GM18873 (cell line): Measurements from ENCODE around the gene HDGF.
A peak's percentile ranks its signal among the peaks of the same experiment; 100 is the strongest.
"Not testable (repeated sequence)": the region's sequence is repeated elsewhere in the genome, so short reads cannot be mapped to it uniquely, and the experiment has no call there.

Experiments
- ATAC-seq: cut with Tn5 transposase; IDR thresholded peaks from one replicate; pipeline ENCODE4 v1.9.1; 2021; ENCODE audit warnings: mild to moderate bottlenecking, moderate library complexity, moderate number of reproducible peaks; ENCODE audit not compliant: unreplicated experiment, low FRiP score

Gene HDGF

DNA sequence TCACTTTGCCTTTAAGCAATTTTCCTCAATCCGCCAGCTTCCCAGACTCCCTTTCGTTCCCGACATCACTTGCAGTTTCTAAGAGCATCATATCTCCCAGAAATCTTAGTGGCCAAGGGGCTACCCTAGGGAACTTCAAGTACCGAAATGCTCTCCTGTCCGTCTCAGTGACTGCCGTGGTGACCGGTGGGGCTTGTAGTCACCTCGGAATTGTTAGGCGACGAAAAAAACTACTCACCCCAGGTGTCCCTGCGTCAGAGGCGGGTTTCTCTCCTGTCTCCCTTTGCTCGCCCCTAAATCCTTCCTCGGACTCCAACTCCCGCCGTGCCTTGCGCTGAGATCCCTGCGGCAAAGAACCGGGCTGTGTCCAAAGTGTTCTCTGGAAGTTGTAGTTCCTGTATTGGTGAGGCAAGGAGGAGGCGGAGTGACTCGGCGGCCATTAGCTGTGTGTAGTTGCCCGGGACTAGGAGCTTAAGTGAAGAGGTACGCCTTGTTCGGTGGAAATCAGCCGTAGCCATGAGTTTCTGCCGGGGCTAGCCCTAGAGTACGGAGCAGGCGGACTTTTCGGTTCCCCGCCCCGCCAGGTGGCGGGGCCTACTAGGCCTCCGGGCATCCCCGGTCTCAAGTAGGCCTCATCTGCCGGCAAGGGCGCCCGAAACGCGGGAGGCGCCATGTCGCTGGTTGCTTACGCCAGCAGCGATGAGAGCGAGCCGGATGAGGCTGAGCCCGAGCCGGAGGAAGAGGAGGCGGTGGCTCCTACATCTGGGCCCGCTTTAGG lies 15.8 kb upstream of the HDGF start, which contains the start of gene PRCC:
TSS of gene PRCC (plus strand) at position 435 of the 778 bp plus-strand sequence. CDS start at position 672, 237 bp downstream.
- peak; percentile 85 for ATAC-seq

DNA sequence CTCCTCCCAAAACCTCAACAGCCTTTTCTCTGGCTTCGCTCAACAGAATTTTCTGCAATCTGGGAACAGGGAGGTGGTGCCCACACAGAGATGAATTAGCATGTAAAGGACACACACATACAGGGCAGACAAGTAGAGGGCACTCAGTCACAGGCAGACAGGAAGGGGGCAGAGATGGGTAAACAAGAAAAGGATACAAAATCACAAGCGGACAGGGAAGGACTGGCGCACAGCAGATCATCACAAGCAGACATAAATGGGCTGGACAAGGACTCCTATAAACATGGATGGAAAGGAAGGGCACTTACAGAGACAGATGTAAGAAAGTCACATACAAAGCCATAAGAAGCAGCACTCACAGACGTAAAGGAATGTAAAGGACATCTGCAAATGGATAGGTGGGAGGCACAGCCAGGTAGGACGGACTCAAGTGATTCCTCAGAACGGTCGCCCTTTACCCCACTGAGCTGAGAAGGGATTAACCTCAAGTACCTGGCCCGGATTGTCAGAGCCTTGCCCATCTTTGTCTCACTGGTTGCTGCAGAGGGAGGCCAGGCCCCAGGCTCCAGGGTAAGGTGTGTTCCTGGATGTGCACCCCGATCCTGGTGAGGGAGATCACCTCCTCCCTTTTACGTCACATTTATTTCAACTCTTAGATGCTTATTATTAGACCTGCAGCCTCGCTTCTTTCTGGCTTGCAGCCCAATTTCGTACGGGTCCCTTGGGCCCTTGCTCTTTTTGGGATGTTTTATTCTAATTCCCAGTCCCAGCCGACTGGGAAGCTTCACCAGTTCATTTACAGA lies 15.0 kb upstream of the HDGF start:
- ATAC-seq, result peak; percentile 2

DNA sequence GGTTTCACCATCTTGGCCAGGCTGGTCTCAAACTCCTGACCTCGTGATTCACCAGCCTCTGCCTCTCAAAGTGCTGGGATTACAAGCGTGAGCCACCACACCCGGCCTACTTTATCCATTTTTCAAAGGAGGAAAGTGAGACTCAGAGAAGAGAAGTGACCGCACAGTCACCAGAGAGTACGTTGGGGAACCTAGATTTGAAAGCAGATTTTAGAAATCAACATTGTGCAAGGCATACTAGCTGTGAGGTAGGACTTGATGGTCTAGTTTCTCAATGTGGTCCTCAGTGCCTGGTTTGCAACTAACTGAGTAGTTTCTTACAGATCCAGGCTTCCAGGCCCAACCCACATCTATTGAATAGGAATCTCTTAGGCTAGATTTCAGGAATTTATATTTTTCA lies 14.2 kb upstream of the HDGF start:
- no peak for ATAC-seq

DNA sequence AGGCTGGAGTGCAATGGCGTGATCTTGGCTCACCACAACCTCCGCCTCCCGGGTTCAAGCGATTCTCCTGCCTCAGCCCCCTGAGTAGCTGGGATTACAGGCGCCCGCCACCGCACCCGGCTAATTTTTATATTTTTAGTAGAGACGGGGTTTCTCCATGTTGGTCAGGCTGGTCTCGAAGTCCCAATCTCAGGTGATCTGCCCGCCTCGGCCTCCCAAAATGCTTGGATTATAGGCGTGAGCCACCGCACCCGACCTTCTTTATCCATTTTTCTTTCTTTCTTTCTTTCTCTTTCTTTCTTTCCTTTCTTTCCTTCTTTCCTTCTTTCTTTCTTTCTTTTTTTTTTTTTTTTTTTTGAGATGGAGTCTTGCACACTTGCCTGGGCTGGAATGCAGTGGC lies 13.7 kb upstream of the HDGF start:
- not testable (repeated sequence) for ATAC-seq

DNA sequence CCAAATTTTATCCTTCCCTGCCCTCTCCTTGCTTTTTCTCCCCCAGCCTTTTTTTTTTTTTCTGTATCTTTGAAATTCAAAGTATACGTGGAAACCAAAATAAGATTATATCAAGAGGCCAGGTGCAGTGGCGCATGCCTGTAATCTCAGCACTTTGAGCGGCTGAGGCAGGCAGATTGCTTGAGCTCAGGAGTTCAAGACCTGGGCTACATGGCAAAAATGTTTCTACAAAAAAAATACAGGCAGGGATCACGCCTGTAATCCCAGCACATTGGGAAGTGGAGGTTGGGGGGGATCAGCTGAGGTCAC lies 9.3 kb upstream of the HDGF start:
- no peak for ATAC-seq

DNA sequence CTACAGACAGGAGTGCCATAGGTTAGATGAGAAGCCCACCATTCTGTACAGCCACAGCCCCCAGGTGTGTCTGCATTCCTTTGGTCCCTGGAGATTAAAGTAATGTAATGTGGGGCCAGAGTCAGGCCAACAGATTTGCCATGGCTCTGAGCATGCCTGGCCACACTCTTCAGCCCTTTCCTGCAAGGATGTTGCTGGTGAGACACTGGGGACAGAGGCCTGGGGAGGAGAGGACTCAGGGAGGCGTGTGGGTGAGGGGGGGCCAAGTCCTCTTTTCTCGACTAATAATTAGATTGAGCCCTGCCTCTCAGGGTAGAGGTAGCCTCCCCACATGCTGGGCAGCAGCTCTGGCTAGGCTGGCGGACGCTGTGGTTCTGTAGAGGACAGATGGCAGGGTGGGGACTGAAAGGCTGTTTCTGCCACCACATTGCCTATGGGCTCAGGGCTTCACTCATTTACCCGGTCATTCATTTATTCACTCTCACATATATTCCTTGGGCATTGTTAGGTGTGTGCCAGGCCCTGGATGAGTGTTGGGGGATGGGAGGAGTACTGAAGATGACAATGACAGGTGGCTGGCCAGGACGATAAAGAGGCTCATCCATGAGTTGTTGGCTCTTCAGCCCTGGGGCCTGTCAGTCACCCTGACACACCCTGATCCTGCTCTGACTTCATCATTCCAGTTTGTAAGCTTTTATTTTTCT lies 8.8 kb upstream of the HDGF start:
- no peak for ATAC-seq

DNA sequence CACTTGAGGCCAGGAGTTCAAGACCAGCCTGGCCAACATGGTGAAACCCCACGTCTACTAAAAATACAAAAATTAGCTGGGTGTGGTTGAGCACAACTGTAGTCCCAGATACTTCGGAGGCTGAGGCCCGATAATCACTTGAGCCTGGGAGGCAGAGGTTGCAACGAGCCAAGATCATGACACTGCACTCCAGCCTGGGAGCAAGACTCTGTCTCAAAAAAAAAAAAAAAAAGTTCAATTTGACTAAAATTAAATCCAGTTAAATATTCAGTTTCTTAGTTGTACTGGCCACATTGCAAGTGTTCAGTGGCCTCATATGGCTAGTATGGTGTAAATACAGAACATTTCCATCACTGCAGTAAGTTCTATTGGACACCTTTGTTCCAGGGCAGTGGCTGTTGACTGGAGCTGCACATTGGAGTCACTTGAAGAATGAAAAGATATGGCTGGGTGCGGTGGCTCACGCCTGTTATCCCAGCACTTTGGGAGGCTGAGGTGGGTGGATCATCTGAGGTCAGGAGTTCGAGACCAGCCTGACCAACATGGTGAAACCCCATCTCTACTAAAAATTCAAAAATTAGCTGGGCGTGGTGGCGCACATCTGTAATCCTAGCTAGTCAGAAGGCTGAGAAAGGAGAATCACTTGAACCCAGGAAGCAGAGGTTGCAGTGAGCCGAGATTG lies 6.2 kb upstream of the HDGF start:
- ATAC-seq, result not testable (repeated sequence)

DNA sequence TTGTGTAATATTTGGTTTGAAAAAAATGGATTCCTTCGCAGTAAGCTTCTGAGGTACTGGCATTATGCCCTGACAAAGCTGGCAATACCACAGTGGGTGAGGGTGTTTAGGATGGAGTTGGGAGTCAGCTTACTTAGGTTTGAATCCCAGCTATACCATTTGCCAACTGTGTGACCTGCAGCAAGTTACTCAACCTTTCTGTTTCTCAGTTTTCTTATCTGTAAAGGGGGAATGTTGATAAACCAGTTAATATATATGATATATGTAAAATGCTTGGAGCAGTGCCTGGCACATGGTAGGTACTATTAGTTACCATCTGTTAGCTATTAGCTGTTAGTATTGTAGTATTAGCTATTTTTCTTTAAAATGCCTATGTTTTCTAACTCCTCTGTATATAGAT lies 4.9 kb upstream of the HDGF start:
- no peak for ATAC-seq

DNA sequence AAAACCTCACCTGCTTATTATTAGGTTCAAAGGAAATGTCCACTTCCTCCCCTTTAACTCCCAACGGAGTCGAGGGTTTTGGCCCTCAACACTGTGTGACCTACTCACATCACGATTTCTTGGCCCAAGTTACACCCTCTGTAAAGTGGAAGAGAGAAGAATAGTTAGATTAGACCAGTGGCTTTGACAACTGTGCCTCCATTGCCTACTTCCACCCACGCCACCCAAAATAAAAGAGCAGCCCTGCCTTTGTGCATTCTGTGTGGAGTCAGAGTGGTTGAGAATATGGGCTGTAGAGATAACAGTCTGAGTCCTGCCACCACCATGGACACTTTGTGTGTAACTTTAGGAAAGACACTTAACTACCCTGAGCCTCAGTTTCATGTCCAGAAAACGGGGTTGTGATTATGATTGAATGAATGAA lies 4.1 kb upstream of the HDGF start:
- no peak for ATAC-seq

DNA sequence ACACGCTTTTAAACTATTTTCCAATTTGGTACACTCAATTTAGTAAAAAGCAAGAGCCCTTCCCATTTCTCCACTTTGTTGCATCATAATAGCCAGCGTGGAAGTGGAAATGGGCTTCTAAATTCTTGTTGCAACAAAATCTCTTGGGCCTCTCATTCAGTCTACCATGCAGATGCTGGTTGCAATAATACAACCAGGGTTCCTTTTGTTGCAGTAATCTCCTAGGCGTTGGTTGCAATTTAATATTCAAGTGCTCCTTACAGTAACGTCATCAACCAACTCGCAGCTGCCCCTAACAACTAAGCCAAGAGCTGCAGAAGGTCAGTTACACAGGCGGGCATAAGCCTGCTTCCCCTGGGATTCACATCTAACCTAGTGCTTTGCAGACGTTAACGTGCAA lies 2.7 kb upstream of the HDGF start:
- ATAC-seq, result no peak

DNA sequence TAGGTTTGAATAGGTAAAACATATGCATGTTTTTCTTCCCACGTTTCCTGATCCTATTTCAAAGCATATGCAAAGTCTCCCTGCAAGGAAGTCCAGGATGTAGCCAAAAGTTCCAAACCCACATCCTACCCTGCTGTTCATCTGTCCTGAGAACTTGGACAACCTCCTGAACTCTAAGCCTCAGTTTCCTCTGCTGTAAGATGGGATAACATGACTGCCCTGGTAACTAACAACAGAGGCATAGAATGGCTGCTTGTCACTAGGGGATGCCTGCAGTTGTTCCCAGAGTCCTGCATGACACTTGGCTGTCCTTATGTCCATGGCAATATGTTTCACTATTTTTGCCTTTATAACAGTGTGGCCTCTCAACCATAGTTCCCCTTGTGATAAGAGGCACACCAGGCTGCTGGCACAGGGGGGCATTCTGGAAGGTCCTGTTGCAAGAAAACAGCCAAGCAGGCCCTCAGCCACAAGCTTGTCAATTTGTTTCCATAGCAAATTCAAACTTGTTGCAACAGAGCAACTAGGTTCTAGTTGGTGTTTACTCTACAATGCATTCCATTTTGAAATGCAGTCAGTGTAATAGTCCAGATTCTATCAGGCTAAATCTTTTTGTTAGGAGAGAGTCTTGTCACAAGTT lies 1.5 kb upstream of the HDGF start:
- no peak for ATAC-seq

DNA sequence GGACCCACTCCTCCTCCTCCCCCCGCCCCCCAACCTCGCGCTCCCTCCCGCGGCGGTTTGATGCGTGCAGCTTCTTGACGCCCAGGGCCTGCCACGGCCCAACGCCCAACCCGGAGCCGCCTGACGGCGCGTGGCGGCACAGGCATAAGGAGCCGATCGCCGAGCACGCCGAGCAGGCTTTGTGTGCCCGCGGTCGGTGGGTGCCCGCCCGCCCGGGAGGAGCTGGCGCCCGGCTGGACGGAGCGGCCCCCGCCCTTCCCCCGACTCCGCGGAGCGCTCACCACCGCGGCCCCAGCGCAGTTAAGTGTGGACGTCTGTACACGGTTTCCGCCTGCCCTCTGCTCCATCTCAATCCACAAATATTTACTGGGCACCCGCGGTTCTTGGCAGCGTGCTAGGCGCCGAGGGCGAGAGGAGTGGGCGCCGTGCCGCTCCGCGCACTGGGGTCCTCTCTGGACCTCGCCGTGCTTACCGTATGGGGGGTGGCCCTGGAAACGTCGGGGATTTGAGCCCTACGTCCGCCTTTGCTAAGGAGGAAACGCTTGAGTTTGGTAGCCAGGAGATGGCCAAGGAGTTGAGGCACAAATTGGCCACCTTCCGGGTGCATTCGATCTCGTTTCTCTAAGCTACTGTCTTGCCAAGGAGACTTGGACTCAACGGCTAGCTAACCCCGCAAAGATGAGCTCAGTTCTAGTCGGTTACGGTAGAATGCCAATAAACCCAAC lies 444 bp upstream of the HDGF start:
- ATAC-seq, result peak; percentile 41

DNA sequence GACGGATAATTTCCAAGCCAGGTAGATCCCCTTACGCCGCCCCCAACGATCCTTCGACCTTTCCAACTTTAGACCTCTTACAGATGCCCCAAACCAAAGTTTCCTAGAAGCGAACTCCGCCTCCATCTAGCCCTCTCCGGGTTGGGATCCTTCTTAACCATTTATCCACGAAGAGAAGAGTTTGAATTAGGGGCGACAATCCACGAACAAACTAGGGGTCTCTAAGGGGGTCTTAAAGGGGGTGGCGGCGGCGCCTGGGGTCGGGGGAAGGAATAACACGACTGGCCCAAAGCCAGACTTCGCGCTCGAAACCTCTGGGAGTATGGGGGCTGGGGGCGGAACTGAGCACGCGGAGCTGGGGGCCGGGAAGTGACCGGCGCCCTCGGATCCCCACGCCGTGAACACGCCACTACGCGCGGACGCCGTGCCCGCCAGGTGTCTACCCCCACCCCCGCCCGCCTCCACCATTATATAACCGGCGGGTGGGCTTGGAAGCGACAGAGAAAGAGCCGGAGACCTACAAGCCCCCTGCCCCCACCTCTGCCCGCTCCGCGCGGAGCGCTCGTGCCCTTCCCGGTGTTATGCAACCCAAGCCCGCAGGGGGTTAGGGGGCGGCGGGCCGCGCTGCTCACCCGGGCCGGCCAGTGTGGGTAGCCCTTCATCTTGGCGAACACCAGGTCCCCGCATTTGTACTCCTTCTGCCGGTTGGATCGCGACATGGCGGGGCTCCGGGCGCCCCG lies 594 bp downstream of the HDGF start:
- ATAC-seq, result peak; percentile 9

DNA sequence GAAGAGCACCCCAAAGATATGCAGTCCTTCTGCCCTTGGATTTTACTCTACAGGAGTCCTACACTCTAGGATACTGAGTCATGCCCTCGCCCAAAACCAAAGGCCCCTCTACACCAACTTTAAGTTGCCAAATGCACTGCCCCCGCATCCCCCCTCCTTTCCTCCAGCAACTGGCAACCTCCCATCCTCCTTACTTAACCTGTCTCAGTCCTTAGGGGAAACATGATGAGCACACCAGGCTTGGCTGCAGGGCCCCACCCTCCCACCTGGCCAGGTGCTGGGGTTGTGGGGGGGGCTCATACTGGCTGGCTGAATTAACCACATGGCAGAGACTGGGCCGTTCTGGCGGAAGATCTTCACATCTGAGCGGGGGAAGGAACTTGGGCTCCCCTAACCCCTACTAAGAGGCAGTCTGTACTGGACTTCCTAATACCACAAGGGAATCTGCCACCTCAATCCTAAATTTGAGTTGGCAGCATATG lies 1.2 kb downstream of the HDGF start:
- ATAC-seq, result no peak

DNA sequence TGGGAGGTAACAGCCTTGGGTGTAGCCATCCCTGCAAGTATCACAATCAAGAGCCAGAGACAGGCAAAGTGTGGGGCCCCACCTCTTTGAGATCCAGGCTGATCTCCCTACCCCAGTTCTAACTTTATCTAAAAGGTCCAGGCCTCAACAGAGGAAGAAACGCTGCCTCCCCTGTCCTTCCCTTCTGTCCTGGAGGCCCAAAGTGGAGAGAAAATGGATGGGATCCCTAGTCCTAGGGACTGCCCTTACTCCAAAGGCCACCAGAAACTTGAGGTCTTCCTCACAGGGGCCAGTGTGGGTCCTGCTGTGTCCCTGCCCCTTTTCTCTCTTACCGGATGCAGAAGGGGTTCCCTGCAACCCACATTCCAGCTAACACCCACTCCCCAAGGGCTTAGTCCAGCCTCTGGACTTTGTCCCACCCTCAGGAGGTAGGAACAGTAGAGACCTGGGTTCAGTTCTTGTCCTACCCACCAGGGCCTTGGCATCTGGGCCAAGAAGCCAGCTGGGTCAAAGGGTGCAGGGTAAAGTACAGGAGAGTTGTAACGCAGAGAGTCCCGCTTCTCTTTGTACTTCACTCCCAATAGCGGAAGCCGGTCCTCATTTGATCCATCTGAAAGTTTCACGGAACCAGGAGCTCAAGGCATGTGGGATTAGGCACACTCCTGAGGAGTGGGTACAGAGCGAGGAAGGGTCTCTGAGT lies 1.9 kb downstream of the HDGF start:
- no peak for ATAC-seq

DNA sequence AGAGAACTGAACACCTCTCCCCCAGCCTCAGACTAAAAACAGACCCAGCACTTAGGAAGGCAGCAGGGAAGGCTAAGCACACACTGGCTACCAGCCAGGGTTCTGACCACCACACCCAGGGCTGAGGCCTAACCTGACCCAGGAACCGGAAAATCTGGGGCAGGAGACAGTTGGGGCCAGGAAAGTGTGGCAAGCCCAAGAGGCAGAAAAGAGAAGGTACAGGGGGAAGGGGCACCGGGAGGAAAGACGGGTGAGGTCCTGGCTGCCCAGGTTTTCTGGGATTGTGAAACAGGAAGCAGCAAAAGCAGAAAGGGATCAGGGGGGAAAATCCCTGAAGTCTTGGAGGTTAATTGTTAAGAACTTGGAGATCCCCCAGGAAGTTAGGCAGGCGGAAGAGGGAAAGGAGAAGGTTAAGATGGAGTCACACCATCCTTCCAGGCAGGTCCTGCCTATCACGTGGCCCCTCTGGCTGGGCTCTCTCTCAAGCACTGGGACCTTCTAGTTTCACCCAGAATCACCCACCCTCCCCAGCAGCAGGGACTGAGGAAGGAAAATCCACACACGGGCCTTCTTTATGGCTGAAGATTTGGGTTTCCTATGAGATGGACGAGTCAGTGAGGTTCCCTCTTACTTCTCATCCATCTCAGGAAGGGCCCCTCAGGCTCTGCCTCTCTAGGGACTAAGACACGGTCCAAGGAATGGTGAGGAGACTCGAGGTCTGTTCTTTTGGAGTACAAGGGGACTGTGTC lies 2.6 kb downstream of the HDGF start:
- no peak for ATAC-seq
